ENCODE data around the gene MYH7. TPM values are rescaled to one million over a fixed set of nuclear protein-coding genes. Genes with fewer than 3 reads are reported as not detected.

Gene MYH7
- polyA plus RNA-seq, 1 donor from 2014 or later = 0.12 TPM

DNA sequence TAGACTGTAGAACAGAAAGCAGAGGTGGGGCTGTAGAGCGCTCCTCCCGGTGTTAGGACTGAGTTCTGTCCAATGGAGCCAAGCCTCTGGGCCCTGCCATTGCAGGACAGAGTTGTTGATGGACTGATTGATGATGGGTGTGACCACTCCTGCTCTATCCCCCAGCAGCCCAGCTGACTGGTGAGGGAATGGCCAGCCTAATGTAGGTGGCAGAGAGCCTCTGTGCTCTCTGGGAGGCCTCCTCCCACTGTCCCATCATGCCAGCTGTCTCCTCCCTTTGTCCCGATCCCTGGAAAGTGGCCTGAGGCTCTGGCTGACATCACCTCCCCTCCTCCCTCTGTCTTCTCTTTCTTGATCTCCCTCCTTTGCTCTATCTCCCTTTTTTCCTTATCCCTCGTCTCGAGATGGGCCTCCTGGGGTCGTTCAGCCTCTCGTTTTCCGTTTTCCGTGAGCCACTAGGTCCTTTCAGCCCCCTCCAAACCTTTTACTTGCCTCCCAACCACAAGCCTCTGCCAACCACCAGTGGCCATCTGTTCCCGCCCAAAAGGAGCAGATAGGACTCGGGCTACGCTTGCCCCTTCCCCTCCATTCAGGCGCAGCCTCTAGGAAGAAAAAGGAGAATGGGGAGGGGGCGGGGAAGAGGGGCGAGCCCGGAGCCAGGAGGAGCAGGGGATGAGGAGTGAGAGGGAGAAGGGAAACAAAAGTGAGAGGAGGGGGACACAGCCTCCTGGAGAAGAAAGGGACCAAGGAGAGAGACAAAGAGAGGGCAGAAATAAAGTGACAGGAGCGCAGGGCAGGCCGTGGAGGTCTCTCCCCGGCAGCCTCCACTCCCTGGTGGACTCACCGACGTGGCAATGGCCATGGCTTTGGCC lies 71.1 kb downstream of the MYH7 start:
- peak overlapping the region; percentile 35 for H2AFZ ChIP-seq (ENCODE audit: low read depth, low read length)
- TF ChIP-seq EP300 (conservative IDR thresholded peaks at IDR 0.05; ENCODE audit: poor library complexity, severe bottlenecking) (no peak), TAF1 (IDR thresholded peaks at IDR 0.05; ENCODE audit: low read depth) (no peak), EZH2 (IDR thresholded peaks at IDR 0.05; ENCODE audit: borderline replicate concordance, insufficient read depth, low read length, poor library complexity, severe bottlenecking) (no peak), MXI1 (conservative IDR thresholded peaks at IDR 0.05; ENCODE audit: poor library complexity, severe bottlenecking) (no peak), SMC3 (conservative IDR thresholded peaks at IDR 0.05; ENCODE audit: poor library complexity) (no peak), RAD21 (conservative IDR thresholded peaks at IDR 0.05) (no peak), POLR2AphosphoS5 (IDR thresholded peaks at IDR 0.05) (no peak)
- TF ChIP-seq, protein P1, sequence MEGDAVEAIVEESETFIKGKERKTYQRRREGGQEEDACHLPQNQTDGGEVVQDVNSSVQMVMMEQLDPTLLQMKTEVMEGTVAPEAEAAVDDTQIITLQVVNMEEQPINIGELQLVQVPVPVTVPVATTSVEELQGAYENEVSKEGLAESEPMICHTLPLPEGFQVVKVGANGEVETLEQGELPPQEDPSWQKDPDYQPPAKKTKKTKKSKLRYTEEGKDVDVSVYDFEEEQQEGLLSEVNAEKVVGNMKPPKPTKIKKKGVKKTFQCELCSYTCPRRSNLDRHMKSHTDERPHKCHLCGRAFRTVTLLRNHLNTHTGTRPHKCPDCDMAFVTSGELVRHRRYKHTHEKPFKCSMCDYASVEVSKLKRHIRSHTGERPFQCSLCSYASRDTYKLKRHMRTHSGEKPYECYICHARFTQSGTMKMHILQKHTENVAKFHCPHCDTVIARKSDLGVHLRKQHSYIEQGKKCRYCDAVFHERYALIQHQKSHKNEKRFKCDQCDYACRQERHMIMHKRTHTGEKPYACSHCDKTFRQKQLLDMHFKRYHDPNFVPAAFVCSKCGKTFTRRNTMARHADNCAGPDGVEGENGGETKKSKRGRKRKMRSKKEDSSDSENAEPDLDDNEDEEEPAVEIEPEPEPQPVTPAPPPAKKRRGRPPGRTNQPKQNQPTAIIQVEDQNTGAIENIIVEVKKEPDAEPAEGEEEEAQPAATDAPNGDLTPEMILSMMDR (IDR thresholded peaks at IDR 0.05; ENCODE audit: poor library complexity, severe bottlenecking) = no peak
- TF ChIP-seq, protein P2, sequence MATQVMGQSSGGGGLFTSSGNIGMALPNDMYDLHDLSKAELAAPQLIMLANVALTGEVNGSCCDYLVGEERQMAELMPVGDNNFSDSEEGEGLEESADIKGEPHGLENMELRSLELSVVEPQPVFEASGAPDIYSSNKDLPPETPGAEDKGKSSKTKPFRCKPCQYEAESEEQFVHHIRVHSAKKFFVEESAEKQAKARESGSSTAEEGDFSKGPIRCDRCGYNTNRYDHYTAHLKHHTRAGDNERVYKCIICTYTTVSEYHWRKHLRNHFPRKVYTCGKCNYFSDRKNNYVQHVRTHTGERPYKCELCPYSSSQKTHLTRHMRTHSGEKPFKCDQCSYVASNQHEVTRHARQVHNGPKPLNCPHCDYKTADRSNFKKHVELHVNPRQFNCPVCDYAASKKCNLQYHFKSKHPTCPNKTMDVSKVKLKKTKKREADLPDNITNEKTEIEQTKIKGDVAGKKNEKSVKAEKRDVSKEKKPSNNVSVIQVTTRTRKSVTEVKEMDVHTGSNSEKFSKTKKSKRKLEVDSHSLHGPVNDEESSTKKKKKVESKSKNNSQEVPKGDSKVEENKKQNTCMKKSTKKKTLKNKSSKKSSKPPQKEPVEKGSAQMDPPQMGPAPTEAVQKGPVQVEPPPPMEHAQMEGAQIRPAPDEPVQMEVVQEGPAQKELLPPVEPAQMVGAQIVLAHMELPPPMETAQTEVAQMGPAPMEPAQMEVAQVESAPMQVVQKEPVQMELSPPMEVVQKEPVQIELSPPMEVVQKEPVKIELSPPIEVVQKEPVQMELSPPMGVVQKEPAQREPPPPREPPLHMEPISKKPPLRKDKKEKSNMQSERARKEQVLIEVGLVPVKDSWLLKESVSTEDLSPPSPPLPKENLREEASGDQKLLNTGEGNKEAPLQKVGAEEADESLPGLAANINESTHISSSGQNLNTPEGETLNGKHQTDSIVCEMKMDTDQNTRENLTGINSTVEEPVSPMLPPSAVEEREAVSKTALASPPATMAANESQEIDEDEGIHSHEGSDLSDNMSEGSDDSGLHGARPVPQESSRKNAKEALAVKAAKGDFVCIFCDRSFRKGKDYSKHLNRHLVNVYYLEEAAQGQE (IDR thresholded peaks at IDR 0.05; ENCODE audit: borderline replicate concordance) = no peak

More for the DNA sequence above, 71.1 kb downstream of the MYH7 start:
- H3K4me3 ChIP-seq (ENCODE audit: low read length) = no peak overlapping the region
- H3F3A ChIP-seq (ENCODE audit: insufficient read depth, low read length, poor library complexity, severe bottlenecking) = no peaks in the 10 kb centered on the region
- H3K4me2 ChIP-seq (ENCODE audit: low read length) = no peak overlapping the region
- H3K9me2 ChIP-seq (ENCODE audit: insufficient read depth, low read length) = no peaks in the 10 kb centered on the region
- H3K27me3 ChIP-seq (ENCODE audit: insufficient read depth, low read depth, low read length) = peaks cover 12% of the 10 kb centered on the region
- no peaks in the 10 kb centered on the region for H4K20me1 ChIP-seq (ENCODE audit: insufficient read depth)
- H3K9ac ChIP-seq (ENCODE audit: low read length) = peak overlapping the region; percentile 39
- H3K9me3 ChIP-seq (ENCODE audit: low read length) = no peaks in the 10 kb centered on the region
- H3K36me3 ChIP-seq (ENCODE audit: insufficient read depth, low read length) = no peaks in the 10 kb centered on the region
- peaks cover 25% of the 10 kb centered on the region for H3K79me2 ChIP-seq (replicated peaks; ENCODE audit: insufficient read depth, low read length)
- peak overlapping the region; percentile 13 for H3K27ac ChIP-seq (ENCODE audit: low read length)

Small RNA genes within 50 kb of the gene (small RNA-seq; reads per million reads assigned to genes)
- gene MIR208A (0 to 0.43 (median 0.03) reads per million in 3 experiments), gene MIR208B (0 to 8.4 (median 4.7) reads per million in 3 experiments)

Other genes with a start within 250 kb of the MYH7 start
- not detected in 2 replicates for gene RNF212B, start 197.7 kb downstream of the MYH7 start, polyA plus RNA-seq
- gene HOMEZ, start 149.5 kb downstream of the MYH7 start, polyA plus RNA-seq = 4.4 and 6.6 TPM in 2 replicates
- gene PPP1R3E, start 132.8 kb downstream of the MYH7 start, polyA plus RNA-seq = 16.1 and 17.2 TPM in 2 replicates
- gene BCL2L2, start 128.8 kb downstream of the MYH7 start, polyA plus RNA-seq = 35.8 and 50.8 TPM in 2 replicates
- gene PABPN1, start 114.2 kb downstream of the MYH7 start, polyA plus RNA-seq = 431 and 532 TPM in 2 replicates
- 182 and 201 TPM in 2 replicates for gene SLC22A17, start 82.8 kb downstream of the MYH7 start, polyA plus RNA-seq
- gene EFS, start 70.5 kb downstream of the MYH7 start, polyA plus RNA-seq = 0.48 and 0.92 TPM in 2 replicates
- gene IL25, start 62.9 kb downstream of the MYH7 start, polyA plus RNA-seq = not detected in 2 replicates
- gene CMTM5, start 58.6 kb downstream of the MYH7 start, polyA plus RNA-seq = not detected in 2 replicates
- not detected in 2 replicates for gene MYH6, start 27.4 kb downstream of the MYH7 start, polyA plus RNA-seq
- 123 and 137 TPM in 2 replicates for gene NGDN, start 34.0 kb upstream of the MYH7 start, polyA plus RNA-seq
- gene ZFHX2, start 116.1 kb upstream of the MYH7 start, polyA plus RNA-seq = 0.72 and 1.7 TPM in 2 replicates
- 51.3 and 58.2 TPM in 2 replicates for gene THTPA, start 120.6 kb upstream of the MYH7 start, polyA plus RNA-seq
- 127 and 163 TPM in 2 replicates for gene AP1G2, start 132.1 kb upstream of the MYH7 start, polyA plus RNA-seq
- 68.2 and 76.9 TPM in 2 replicates for gene JPH4, start 143.1 kb upstream of the MYH7 start, polyA plus RNA-seq
- 1.3 and 2.1 TPM in 2 replicates for gene DHRS2, start 200.7 kb upstream of the MYH7 start, polyA plus RNA-seq

All from neural cell (in vitro differentiated cells).